ENCODE data around the gene GAS2L3.
"Not testable (repeated sequence)": the region's sequence is repeated elsewhere in the genome, so short reads cannot be mapped to it uniquely, and the experiment has no call there.

Gene GAS2L3

DNA sequence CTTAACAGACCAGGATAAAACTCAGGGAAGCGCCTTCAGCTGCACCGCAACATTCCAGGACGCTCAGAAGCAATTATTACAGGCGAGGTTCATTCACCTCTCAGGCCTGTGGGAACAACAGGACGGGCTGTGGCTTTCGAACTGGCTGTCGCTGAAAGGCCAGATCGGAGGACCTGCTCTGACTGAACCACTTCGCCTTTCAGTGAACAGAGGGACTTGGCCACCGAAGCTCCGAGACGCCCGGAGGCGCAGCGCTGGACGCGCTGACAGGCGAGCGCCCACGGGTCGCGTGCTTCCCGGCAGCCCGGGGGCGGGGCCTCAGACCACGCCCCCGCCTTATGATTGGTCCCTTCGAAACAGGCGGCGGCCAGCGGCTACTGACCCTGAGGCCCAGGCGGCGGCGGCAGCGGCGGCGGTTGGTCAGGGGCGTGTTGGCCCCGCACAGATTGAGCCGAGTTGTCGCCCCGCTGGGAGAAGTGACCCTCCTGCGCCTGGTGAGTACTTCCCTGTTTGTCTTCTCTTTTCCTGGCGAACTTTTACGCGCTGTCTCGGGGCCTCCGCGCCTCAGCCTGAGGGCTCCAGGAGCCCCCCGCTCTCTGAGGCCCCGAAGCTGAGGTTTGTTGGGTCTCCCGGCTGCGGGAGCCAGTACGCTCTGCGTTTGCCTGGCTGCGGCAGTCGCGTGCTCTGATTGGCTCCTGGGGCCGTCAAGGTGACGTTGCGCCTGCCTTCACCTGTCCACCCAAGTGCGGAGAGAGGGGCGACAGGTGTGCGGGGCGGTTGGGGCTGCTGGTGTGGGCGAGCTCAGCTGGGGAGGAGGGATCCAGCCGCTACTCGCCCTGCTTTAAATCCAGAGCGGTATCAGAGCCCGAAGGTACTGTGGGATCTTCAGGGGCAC is at the start of gene GAS2L3:
Gene GAS2L3, plus strand, starts transcription at position 393 of the 895 bp plus-strand sequence. CDS start 21,221 bp downstream, outside the sequence.
- peak in 1 of 2 experiments; percentile 19 for DNase-seq

- DNase-seq = no peak
Observed at GRCh38 chr12:100528034-100528433, 45.5 kb upstream of the GAS2L3 start.

DNA sequence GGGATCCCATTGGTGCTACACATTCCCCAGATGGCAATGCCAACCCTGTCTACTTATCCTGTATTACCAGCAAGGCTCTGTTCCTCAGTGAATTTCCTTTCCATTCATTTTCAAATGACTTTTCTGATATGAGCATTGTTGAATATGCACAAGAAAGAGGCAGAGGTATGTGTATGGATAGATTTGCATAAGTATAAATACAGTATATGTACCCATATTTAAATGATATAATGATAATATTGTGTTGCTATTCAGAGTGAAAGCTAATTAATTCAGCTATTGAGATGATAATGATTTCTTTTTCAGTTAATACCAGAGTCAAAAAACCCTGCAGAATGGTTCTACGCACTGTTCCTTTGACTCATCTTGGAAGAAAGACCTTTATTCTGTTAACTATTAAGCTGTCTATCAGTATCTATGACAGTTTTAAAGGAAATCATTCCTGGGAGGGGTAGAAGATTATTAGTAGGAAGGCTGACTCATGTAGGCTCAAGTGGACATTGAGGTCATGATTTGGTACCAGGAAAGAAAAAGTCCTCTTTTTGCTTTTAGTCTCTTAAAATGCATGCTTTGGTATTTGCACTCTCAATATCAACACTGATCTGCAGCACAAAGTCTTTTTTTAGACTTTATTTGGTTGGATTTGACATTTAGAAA is 44.9 kb upstream of the GAS2L3 start:
- DNase-seq = no peak

- DNase-seq = no peak
Observed at GRCh38 chr12:100529756-100530350, 43.6 kb upstream of the GAS2L3 start.

DNA sequence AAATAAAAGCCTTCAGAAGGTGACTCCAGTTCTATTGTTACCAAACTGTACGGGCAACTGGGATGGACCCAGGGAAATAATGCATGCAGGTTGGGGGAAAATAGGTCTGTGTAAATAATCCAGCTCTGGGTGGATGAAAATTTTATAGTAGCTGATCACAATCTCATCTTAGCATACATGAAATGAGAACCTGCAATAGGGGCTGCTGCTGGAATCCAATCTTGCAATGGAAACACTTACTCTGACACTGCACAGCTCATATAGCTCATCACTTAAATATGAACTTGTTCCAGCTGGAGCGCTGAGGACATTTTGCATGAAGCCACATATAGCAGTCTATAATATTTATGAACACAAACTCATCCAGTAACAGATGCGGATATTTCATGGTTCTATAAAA is 40.1 kb upstream of the GAS2L3 start:
- DNase-seq = no peak

DNA sequence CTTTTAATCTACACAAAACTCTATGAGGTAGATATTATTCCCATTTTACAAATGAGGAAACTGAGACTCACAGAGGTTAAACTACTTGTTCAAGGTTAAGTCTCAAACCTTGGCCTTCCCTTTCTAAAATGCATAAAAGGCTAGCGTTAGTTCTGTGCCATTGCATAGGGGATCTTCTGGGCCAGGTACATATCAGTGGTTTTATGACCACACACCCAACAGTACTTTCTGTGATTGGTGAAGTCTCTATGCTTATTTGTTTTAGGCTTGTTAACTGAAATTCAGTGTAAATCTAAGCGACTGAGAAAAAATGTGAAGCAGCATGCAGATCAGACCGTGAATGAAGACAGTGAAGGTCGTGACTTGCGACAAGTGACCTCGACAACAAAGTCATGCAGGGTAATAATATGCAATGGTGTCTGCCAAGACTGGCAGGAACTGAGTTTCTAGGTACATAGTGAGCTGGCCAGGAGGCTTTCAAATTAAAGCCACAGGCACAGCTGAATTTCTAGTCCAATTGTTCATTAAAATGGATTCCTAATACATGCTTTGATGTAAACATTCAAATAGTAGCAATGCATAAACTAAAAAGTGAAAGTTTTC is 38.8 kb upstream of the GAS2L3 start:
- no peak for DNase-seq

GRCh38 chr12:100539202-100539601 is 34.3 kb upstream of the GAS2L3 start:
- no peak for DNase-seq

DNA sequence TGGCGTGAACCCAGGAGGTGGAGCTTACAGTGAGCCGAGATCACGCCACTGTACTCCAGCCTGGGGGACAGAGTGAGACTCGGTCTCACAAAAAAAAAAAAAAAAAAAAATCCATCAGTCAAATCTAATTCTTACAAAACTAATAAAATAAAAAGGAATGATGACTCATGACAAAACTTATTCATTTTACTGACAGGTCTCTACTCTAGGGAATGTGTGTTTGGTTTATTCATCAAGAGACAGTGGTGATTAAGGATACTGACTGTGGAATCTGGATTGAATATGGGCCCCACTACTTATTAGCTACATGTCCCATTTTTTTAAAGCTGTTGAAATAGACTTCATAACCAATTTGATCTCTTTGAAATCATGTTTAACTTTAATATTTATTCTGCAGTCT is 29.3 kb upstream of the GAS2L3 start:
- no peak for DNase-seq

DNA sequence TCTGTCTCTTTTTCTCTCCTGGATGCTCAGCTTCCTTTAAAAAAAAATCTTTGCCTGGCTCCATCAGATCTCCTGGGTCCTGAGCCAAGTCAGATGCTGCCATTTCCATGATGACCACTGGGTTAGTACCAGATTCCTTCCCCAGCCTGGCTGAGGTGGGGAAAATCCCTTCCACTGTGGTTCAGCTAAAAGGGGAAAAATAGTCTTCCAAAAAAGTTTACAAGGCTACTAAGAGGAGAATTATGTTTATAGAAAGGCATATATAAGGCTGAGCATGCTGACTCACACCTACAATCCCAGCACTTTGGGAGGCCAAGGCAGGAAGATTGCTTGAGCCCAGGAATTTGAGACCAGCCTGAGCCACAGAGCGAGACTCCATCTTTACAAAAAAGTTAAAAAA is 28.4 kb upstream of the GAS2L3 start:
- no peak for DNase-seq

DNA sequence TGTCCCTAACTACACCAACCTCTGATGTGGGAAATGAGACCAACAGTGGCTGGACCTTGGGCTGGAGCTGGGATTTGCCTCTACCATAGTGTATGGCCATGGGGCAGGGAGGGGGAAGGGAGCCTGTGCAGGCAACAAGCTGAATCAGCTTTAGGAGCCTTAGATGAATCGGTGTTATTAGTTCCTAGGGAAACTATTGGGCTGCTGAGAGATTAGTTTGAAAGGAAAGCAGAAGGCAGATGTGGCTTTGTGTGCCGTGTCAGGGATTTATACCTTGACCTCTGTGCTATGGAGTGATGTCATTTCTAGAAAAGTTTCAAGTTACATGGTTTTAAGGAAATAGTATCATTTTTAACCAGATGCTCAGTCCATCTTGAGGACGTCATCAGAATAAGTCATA is 19.5 kb upstream of the GAS2L3 start:
- no peak for DNase-seq

DNA sequence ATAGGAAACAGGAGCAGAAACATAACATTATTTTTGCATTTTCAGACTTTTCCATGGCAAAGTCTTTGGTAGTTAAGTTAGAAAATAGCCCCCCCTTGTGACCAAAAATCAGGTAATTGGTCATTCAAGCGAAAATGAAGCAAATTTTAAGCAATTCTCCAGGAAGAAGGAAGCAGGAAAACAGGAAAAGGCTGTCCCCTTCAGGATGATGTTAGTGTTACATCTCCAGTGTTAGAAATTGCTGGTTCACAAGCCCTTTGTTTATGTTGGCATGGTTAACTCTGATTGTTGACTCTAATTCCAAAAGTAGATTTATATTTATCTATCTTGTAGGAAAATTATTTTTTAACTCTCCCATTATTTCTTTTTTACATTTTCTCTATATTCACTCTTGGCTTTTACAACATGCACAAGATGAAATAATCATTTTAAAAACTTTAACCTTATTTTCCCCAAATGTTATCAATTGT is 18.8 kb upstream of the GAS2L3 start:
- no peak for DNase-seq

- no peak for DNase-seq
Observed at GRCh38 chr12:100555722-100556121, 17.8 kb upstream of the GAS2L3 start.

- DNase-seq = no peak
Observed at GRCh38 chr12:100557357-100557756, 16.1 kb upstream of the GAS2L3 start.

- DNase-seq = not testable (repeated sequence)
Observed at GRCh38 chr12:100559261-100559660, 14.2 kb upstream of the GAS2L3 start.

DNA sequence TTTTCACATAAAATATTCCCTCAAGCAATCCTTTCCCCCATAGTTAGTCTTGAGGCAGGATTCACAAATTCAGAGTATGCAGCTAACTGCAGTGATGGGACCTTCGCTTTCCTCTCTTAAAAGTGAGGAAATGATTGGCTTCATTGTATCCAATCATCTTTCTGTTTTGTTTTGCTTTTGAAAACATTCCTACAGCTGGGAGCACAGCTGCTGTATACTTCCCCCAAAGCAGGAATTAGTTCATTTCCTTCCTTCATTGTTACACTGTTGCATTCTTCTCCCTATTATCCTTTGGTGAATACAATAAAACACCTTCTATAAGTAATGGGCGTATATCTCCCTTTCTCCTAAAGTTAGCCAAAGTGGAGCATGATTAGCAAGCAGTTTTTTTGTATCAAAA is 9.4 kb upstream of the GAS2L3 start:
- DNase-seq = no peak

DNA sequence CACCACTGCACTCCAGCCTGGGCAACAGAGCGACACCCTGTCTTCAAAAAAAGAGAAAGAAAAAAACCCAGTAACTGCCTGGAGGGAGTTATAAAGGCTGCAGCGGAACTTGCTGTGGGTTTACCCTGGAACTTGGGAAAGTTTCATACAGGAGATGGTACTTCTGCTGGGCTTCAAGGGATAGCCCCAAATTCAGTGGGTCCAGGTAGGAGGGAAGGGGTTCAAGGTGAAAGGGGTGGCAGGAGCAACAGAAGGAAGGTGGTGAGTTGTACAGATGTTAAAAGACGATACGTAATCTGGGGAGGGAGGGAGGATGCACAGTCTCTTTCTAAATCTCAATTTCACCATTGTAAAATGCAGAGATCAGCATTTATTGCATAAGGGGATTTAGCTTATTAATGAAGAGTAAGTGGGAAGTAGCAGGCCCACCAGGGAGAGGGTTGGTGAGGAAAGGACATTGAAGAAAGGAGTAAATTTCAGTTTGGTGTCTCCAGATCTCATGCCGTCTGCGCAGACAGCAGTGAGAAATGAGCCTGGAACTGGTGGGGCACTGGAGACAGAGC is 8.5 kb upstream of the GAS2L3 start:
- DNase-seq = no peak

GRCh38 chr12:100565987-100566545 is 7.4 kb upstream of the GAS2L3 start:
- no peak for DNase-seq

DNA sequence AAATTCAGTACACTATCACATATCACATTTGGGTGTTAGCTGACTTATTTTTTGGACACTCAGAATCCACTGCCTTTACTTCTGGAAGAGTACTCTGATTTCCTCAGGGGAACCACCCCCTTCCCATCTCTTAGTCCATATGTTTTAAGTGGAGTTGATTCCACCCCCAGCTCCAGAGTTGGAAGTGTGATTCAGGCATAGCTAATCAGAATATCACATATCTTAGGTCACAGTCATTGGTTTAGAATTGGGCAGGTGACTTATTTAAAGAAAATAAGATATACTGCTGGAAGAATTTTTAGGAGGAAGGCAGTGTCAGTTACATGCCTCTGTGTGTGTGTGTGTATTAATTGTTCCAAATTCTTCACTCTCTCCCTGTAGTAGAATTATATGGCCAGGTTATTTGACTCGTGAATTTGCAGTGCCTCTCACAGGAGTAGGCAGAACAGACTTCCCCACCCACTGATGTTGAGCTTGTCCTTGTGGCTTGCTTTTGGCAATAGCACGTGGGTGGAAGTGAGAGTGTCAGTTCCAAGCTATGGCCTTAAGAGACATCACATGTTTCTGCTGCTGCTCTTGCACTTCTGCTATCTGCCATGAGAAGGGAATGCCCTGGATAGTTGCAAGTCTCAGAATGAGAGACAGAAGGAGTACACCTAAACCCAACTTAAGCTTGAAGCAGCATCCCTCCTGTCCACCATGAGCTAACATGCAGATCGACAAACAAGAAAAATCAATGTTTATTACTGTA is 6.4 kb upstream of the GAS2L3 start:
- no peak for DNase-seq

- no peak for DNase-seq
Observed at GRCh38 chr12:100567945-100568344, 5.5 kb upstream of the GAS2L3 start.

DNA sequence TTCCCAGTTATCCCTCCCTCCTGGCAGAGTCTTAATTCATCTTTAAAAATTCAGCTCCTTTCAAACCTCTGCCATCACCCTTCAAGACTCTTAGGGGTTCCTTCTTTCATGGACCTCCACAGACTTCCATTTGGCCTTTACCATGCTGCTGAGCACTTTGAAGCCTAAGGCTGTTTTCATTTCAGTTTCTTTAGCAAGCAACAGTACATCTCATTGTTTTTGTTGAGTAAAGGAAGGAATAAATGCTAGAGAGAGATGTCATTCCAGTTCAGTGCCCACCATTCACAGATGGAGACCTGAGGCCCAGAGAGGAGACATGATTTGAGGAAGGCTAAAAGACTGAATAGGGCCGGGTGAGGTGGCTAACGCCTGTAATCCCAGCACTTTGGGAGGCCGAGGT is 1.3 kb upstream of the GAS2L3 start:
- DNase-seq = no peak

DNA sequence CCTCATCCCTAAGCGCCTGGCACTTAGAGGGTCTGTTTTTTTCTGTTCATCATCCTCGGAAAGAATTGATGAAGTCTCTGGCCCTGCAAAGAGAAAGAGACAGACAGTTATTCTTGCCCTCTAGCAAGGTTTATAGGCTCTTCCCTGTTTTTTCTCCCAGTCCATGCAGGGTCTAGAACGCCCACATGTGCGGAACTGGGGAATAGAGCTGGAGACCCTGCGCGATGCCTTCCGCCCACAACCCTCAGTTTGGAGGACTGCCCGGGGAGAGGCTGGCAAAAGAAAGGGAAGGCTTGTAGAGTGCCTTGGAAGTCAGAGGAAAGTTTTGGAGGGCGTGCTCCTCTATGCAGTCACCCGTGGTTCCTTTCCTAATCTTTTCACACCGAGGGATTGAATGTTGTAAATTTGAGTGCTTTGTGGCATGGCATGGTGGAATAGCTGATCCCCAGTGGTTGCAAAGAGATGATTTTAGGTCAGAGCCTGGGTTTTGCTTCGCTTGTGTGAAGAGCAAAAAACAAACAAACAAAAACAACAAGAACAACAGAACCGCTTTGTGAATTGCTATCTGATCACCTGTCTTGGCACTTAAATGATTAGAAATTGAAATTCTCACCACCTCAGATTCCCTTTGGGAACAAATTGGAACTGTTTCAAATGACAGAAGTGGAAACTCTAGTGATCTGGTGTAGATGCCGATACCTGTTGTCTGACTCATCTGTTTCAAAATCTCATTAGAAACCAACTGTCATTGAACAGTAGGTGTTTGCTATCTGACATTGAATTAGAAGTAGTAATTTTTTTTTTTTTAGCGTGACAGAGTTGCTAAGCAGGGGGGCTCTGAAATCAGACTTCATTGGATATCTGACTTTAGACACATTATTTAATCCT is 947 bp downstream of the GAS2L3 start:
- no peak for DNase-seq

Data from cerebellar nuclear complex (tissue), 1 donor.